CD14-positive monocyte (primary cell): ENCODE results near the gene PLXDC2. TPM values are rescaled to one million over a fixed set of nuclear protein-coding genes. Genes with fewer than 3 reads are reported as not detected.
"Not testable (repeated sequence)": the region's sequence is repeated elsewhere in the genome, so short reads cannot be mapped to it uniquely, and the experiment has no call there.

ENCODE experiments used
- DNase-seq, 3 donors: peaks; one replicate each; pipeline ENCODE4 v3.0.0-alpha.2; 2011 to 2022
- H2AFZ ChIP-seq: 2 replicates; pipeline ENCODE4 v1.6.0; 2012; ENCODE audit warnings: mild to moderate bottlenecking, low read depth, low read length, inconsistent platforms; ENCODE audit not compliant: insufficient read depth, poor library complexity, severe bottlenecking
- H3K27ac ChIP-seq, 2 donors: 1 replicate in 1 of 2; 2 replicates in 1 of 2; pipeline ENCODE4 v1.5.1; 2012 to 2013; ENCODE audit warnings: low read length in 2 of 2, control low read depth in 1 of 2, inconsistent platforms in 1 of 2, low read depth in 1 of 2, mild to moderate bottlenecking in 1 of 2
- H3K27me3 ChIP-seq, 2 donors: one replicate each; pipeline versions ENCODE4 v1.6.0 to v1.6.1; 2011 to 2013; ENCODE audit warnings: low read length in 2 of 2; ENCODE audit not compliant: control insufficient read depth in 2 of 2, insufficient read depth in 2 of 2
- H3K36me3 ChIP-seq, 2 donors: replicated peaks in 1 of 2; 1 replicate in 1 of 2; 2 replicates in 1 of 2; pipeline versions ENCODE4 v1.5.1 to v1.6.1; 2012 to 2013; ENCODE audit warnings: low read length in 2 of 2, control low read depth in 1 of 2, inconsistent platforms in 1 of 2, mild to moderate bottlenecking in 1 of 2; ENCODE audit not compliant: insufficient read depth in 2 of 2, control insufficient read depth in 1 of 2
- H3K4me1 ChIP-seq, 2 donors: 1 replicate in 1 of 2; 2 replicates in 1 of 2; pipeline versions ENCODE4 v1.5.1 to v1.6.1; 2012 to 2013; ENCODE audit warnings: low read length in 2 of 2, control low read depth in 1 of 2, inconsistent platforms in 1 of 2, mild to moderate bottlenecking in 1 of 2, moderate library complexity in 1 of 2; ENCODE audit not compliant: insufficient read depth in 2 of 2, control insufficient read depth in 1 of 2
- H3K4me2 ChIP-seq: replicated peaks from 2 replicates; pipeline ENCODE3; 2012; ENCODE audit warnings: low read length, moderate library complexity, mild to moderate bottlenecking; ENCODE audit not compliant: poor library complexity, severe bottlenecking; ENCODE audit errors: extremely low read depth
- H3K4me3 ChIP-seq, 3 experiments: fragments of 200-600 bp in 1 of 3; sonication (generic) in 1 of 3; replicated peaks in 1 of 3; 1 replicate in 2 of 3; 2 replicates in 1 of 3; pipeline ENCODE4 v1.5.1; 2011 to 2013; ENCODE audit warnings: low read length in 3 of 3, mild to moderate bottlenecking in 3 of 3, control low read depth in 2 of 3, low read depth in 2 of 3, inconsistent platforms in 1 of 3, moderate library complexity in 1 of 3
- H3K79me2 ChIP-seq: 2 replicates; pipeline ENCODE4 v1.6.0; 2012; ENCODE audit warnings: mild to moderate bottlenecking, control low read depth, inconsistent platforms, low read length, moderate library complexity; ENCODE audit not compliant: insufficient read depth
- H3K9ac ChIP-seq: 2 replicates; pipeline ENCODE4 v1.6.0; 2017; ENCODE audit warnings: low read length, mild to moderate bottlenecking; ENCODE audit not compliant: insufficient read depth, poor library complexity, severe bottlenecking
- H3K9me3 ChIP-seq, 2 donors: replicated peaks in 1 of 2; 1 replicate in 1 of 2; 2 replicates in 1 of 2; pipeline versions ENCODE4 v1.5.1 to v1.6.1; 2012 to 2013; ENCODE audit warnings: low read length in 2 of 2, control low read depth in 1 of 2; ENCODE audit not compliant: control insufficient read depth in 1 of 2, insufficient read depth in 1 of 2
- H4K20me1 ChIP-seq: 2 replicates; pipeline ENCODE4 v1.6.0; 2012; ENCODE audit warnings: mild to moderate bottlenecking, low read length, control low read depth, moderate library complexity; ENCODE audit not compliant: insufficient read depth
- H3K27ac Mint-ChIP-seq, 7 donors: one replicate each; pipeline ENCODE4 v1.8.0; 2020; ENCODE audit warnings: mild to moderate bottlenecking in 7 of 7, mixed read lengths in 7 of 7, moderate library complexity in 6 of 7, inconsistent platforms in 2 of 7
- H3K27me3 Mint-ChIP-seq, 3 donors: one replicate each; pipeline ENCODE4 v1.8.0; 2021 to 2022; ENCODE audit warnings: low read depth in 3 of 3, mild to moderate bottlenecking in 3 of 3, mixed read lengths in 3 of 3, moderate library complexity in 3 of 3, inconsistent platforms in 1 of 3
- H3K36me3 Mint-ChIP-seq, 2 donors: one replicate each; pipeline ENCODE4 v1.8.0; 2020; ENCODE audit warnings: mixed read lengths in 2 of 2, inconsistent platforms in 1 of 2, mild to moderate bottlenecking in 1 of 2
- H3K4me1 Mint-ChIP-seq: one replicate; pipeline ENCODE4 v1.8.0; 2020; ENCODE audit warnings: mild to moderate bottlenecking, mixed read lengths
- H3K4me3 Mint-ChIP-seq, 2 donors: one replicate each; pipeline ENCODE4 v1.8.0; 2020; ENCODE audit warnings: mild to moderate bottlenecking in 2 of 2, mixed read lengths in 2 of 2, moderate library complexity in 1 of 2
- H3K9me3 Mint-ChIP-seq, 7 donors: one replicate each; pipeline ENCODE4 v1.8.0; 2020 to 2022; ENCODE audit warnings: mixed read lengths in 7 of 7, mild to moderate bottlenecking in 6 of 7, moderate library complexity in 6 of 7, inconsistent platforms in 2 of 7
- CTCF ChIP-seq: fragments of 200-600 bp; IDR thresholded peaks from one replicate; pipeline ENCODE4 v1.8.0; 2022; ENCODE audit warnings: antibody characterized with exemption, mild to moderate bottlenecking
- WGBS: methylation state at CpG from one replicate; pipeline ENCODE4 v1.1.5; 2013; ENCODE audit warnings: missing lambda C conversion rate; ENCODE audit not compliant: insufficient coverage; 5-methylcytosine and 5-hydroxymethylcytosine counted together
- intact Hi-C, 2 donors: fragments of 100-400 bp; cut with micrococcal nuclease; formaldehyde crosslinking; loops; one replicate each; pipeline versions ENCODE4 v1.15.0 to v1.15.1; 2023
- polyA plus RNA-seq, 3 donors: library from polyadenylated mRNA; depleted of rRNA in 1 of 3; unstranded in 2 of 3; stranded (reverse) in 1 of 3; fragments of 300-500 nt in 2 of 3; fragments of >200 nt in 1 of 3; fragmentation: Illumina TruSeq in 2 of 3; gene quantifications; 1 replicate in 2 of 3; 2 replicates in 1 of 3; pipeline ENCODE4 v1.2.3, GENCODE V29; 2012 to 2021

PLXDC2 gene
- polyA plus RNA-seq, 3 donors, result 37.5 to 128 (median 93.6) TPM

- Histone ChIP-seq H3K9ac (no peak overlapping the region), H3K27me3 (no peaks in the 10 kb centered on the region), H3K36me3 (peaks cover 36 to 74% of the 10 kb centered on the region in 2 donors), H3K27ac (no peak overlapping the region), H3K79me2 (no peaks in the 10 kb centered on the region), H3K4me3 (no peak overlapping the region), H4K20me1 (peaks cover 13% of the 10 kb centered on the region), H3K4me2 (no peak overlapping the region), H3K9me3 (no peaks in the 10 kb centered on the region), H2AFZ (no peak overlapping the region), H3K4me1 (no peaks in the 10 kb centered on the region)
- Mint-ChIP-seq H3K9me3 (peaks cover 0 to 3% (median 0%) of the 10 kb centered on the region in 7 donors), H3K27me3 (no peaks in the 10 kb centered on the region), H3K4me1 (no peaks in the 10 kb centered on the region), H3K36me3 (peaks cover 57 to 63% of the 10 kb centered on the region in 2 donors), H3K27ac (no peak overlapping the region), H3K4me3 (no peak overlapping the region)
- no peak for TF ChIP-seq CTCF
- no peak for DNase-seq
- intact Hi-C loops, result no loop called here
Observed at GRCh38 chr10:20185116-20185515, 368.9 kb downstream of the PLXDC2 start.

- H3K9ac ChIP-seq, H3K4me2 ChIP-seq, H3K9me3 Mint-ChIP-seq, H3K27ac Mint-ChIP-seq, DNase-seq, H3K9me3 ChIP-seq, H3K4me1 Mint-ChIP-seq, H3K27me3 Mint-ChIP-seq, H3K79me2 ChIP-seq, H3K4me3 ChIP-seq, H3K4me3 Mint-ChIP-seq, H2AFZ ChIP-seq, H3K27ac ChIP-seq, H3K27me3 ChIP-seq, H3K4me1 ChIP-seq, intact Hi-C loops: not testable (repeated sequence)
- H4K20me1 ChIP-seq, result peaks cover 16% of the 10 kb centered on the region
- H3K36me3 Mint-ChIP-seq, result peaks cover 32 to 41% of the 10 kb centered on the region in 2 donors
- no CpG with 5 or more reads among the region's 3 CpGs for WGBS
- H3K36me3 ChIP-seq, result peaks cover 16 to 51% of the 10 kb centered on the region in 2 donors
Observed at GRCh38 chr10:20191392-20191791, 375.2 kb downstream of the PLXDC2 start.
